SK-N-SH (cell line): Measurements from ENCODE around the gene AKAP6. TPM values are rescaled to one million over a fixed set of nuclear protein-coding genes. Genes with fewer than 3 reads are reported as not detected.

ENCODE experiments used
- CTCF ChIA-PET: fragments of 300-600, 350-600 bp; formaldehyde crosslinking; extraction: SDS; loops from one replicate; lab custom pipeline; 2021; lab: Yijun Ruan, JAX
- POLR2A ChIA-PET: fragments of 350-600 bp; sonication (Branson Sonifier 250); formaldehyde crosslinking; extraction: SDS; loops from one replicate; lab custom pipeline; 2020; ENCODE audit warnings: antibody characterized with exemption, inconsistent platforms; lab: Yijun Ruan, JAX
- DNase-seq: peaks from one replicate; pipeline ENCODE4 v3.0.0; 2012
- H2AFZ ChIP-seq: fragments of 200-600 bp; sonication (generic); 2 replicates; pipeline ENCODE4 v1.8.1; 2016; ENCODE audit warnings: antibody characterized with exemption, mild to moderate bottlenecking, low read depth
- H3F3A ChIP-seq: fragments of 200-600 bp; sonication (generic); replicated peaks from 2 replicates; pipeline ENCODE3; 2016; ENCODE audit warnings: antibody characterized with exemption, mild to moderate bottlenecking; ENCODE audit not compliant: insufficient read depth
- H3K27ac ChIP-seq, 2 experiments: fragments of 200-500 bp in 1 of 2; fragments of 200-600 bp in 1 of 2; sonication (Bioruptor generic) in 1 of 2; sonication (generic), shearing (Covaris generic) in 1 of 2; 2 replicates each; pipeline versions ENCODE4 v1.5.1 to v1.6.1; 2014 to 2016; ENCODE audit warnings: low read depth in 2 of 2, inconsistent platforms in 1 of 2, low read length in 1 of 2, mild to moderate bottlenecking in 1 of 2, mixed read lengths in 1 of 2
- H3K27me3 ChIP-seq: fragments of 200-600 bp; sonication (generic), shearing (Covaris generic); 2 replicates; pipeline ENCODE4 v1.6.1; 2016; ENCODE audit warnings: mixed run types; ENCODE audit not compliant: insufficient read depth
- H3K36me3 ChIP-seq, 2 experiments: fragments of 200-500 bp in 1 of 2; fragments of 200-600 bp in 1 of 2; sonication (Bioruptor generic) in 1 of 2; sonication (generic) in 1 of 2; replicated peaks in 1 of 2; 2 replicates each; pipeline versions ENCODE3 to v1.5.1; 2014 to 2016; ENCODE audit warnings: low read length in 1 of 2, mild to moderate bottlenecking in 1 of 2; ENCODE audit not compliant: insufficient read depth in 2 of 2, control insufficient read depth in 1 of 2
- H3K4me1 ChIP-seq, 2 experiments: fragments of 200-500 bp in 1 of 2; fragments of 200-600 bp in 1 of 2; sonication (Bioruptor generic) in 1 of 2; sonication (generic), shearing (Covaris generic) in 1 of 2; 2 replicates each; pipeline versions ENCODE4 v1.5.1 to v1.6.1; 2014 to 2016; ENCODE audit warnings: low read depth in 1 of 2, low read length in 1 of 2, mixed run types in 1 of 2; ENCODE audit not compliant: insufficient read depth in 2 of 2, control insufficient read depth in 1 of 2
- H3K4me2 ChIP-seq: fragments of 200-600 bp; sonication (generic), shearing (Covaris generic); 2 replicates; pipeline ENCODE4 v1.6.1; 2017; ENCODE audit warnings: mixed run types
- H3K4me3 ChIP-seq, 2 experiments: fragments of 200-500 bp in 1 of 2; fragments of 200-600 bp in 1 of 2; sonication (Bioruptor generic) in 1 of 2; sonication (generic), shearing (Covaris generic) in 1 of 2; 2 replicates each; pipeline versions ENCODE4 v1.5.1 to v1.8.1; 2014 to 2016; ENCODE audit warnings: low read depth in 2 of 2, inconsistent platforms in 1 of 2, low read length in 1 of 2, mild to moderate bottlenecking in 1 of 2, mixed read lengths in 1 of 2, moderate library complexity in 1 of 2
- H3K79me2 ChIP-seq: fragments of 200-600 bp; sonication (generic); 2 replicates; pipeline ENCODE4 v1.8.1; 2017; ENCODE audit warnings: mild to moderate bottlenecking; ENCODE audit not compliant: insufficient read depth
- H3K9ac ChIP-seq: fragments of 200-600 bp; sonication (generic); 2 replicates; pipeline ENCODE4 v1.6.1; 2017; ENCODE audit warnings: mixed run types
- H3K9me2 ChIP-seq: fragments of 200-600 bp; sonication (generic); 2 replicates; pipeline ENCODE4 v1.6.1; 2017; ENCODE audit warnings: mixed run types
- H3K9me3 ChIP-seq: fragments of 200-600 bp; sonication (generic); 2 replicates; pipeline ENCODE4 v1.6.1; 2017; ENCODE audit warnings: mixed run types, mild to moderate bottlenecking, moderate library complexity
- H4K20me1 ChIP-seq: fragments of 200-600 bp; sonication (generic); 2 replicates; pipeline ENCODE4 v1.6.1; 2017; ENCODE audit warnings: mild to moderate bottlenecking, mixed run types; ENCODE audit not compliant: insufficient read depth
- ELF1 ChIP-seq: IDR thresholded peaks from 2 replicates; pipeline ENCODE4 v1.4.0; 2012
- EZH2phosphoT487 ChIP-seq: fragments of 200-600 bp; sonication (generic); IDR thresholded peaks from 2 replicates; pipeline ENCODE4 v1.6.1; 2017; ENCODE audit warnings: low read depth, mixed run types, mild to moderate bottlenecking, antibody characterized with exemption, moderate library complexity, borderline replicate concordance
- FOSL2 ChIP-seq: IDR thresholded peaks from 2 replicates; pipeline ENCODE4 v1.4.0; 2012; ENCODE audit warnings: low read depth, mild to moderate bottlenecking, moderate library complexity, borderline replicate concordance
- FOXJ3 ChIP-seq: sonication (generic); formaldehyde crosslinking; IDR thresholded peaks from 2 replicates; pipeline ENCODE4 v1.5.1; 2020; ENCODE audit warnings: mild to moderate bottlenecking, missing genetic modification reagents
- FOXM1 ChIP-seq: IDR thresholded peaks from 2 replicates; pipeline ENCODE4 v1.4.0; 2012; ENCODE audit warnings: low read depth, mild to moderate bottlenecking
- GATA2 ChIP-seq: sonication (generic); formaldehyde crosslinking; IDR thresholded peaks from 2 replicates; pipeline ENCODE4 v1.5.0; 2020; ENCODE audit warnings: mild to moderate bottlenecking, missing genetic modification reagents
- IRF3 ChIP-seq: fragments of 150-350 bp; IDR thresholded peaks from 2 replicates; pipeline ENCODE4 v1.6.1; 2016; ENCODE audit warnings: mild to moderate bottlenecking, low read depth, low read length
- JUND ChIP-seq: IDR thresholded peaks from 2 replicates; pipeline ENCODE4 v1.4.0; 2012
- MAX ChIP-seq: IDR thresholded peaks from 2 replicates; pipeline ENCODE4 v1.4.0; 2012; ENCODE audit warnings: low read depth
- MXI1 ChIP-seq: IDR thresholded peaks from 2 replicates; pipeline ENCODE4 v1.6.1; 2012; ENCODE audit warnings: mild to moderate bottlenecking, low read depth, low read length, improper control_type of control experiment
- REST ChIP-seq: IDR thresholded peaks from 2 replicates; pipeline ENCODE4 v1.6.1; 2012; ENCODE audit warnings: mild to moderate bottlenecking, low read depth, low read length, moderate library complexity
- TAF1 ChIP-seq: IDR thresholded peaks from 2 replicates; pipeline ENCODE4 v1.6.1; 2012; ENCODE audit warnings: low read depth, mild to moderate bottlenecking, low read length, moderate library complexity, borderline replicate concordance
- TCF12 ChIP-seq: IDR thresholded peaks from 2 replicates; pipeline ENCODE4 v1.4.0; 2012
- TEAD4 ChIP-seq: IDR thresholded peaks from 2 replicates; pipeline ENCODE4 v1.4.0; 2012; ENCODE audit warnings: mild to moderate bottlenecking, borderline replicate concordance; ENCODE audit not compliant: insufficient read depth
- USF2 ChIP-seq: fragments of 150-350 bp; IDR thresholded peaks from 2 replicates; pipeline ENCODE4 v1.6.1; 2017; ENCODE audit warnings: antibody characterized with exemption, low read length, low read depth, borderline replicate concordance
- polyA plus RNA-seq, 3 experiments: library from polyadenylated mRNA; depleted of rRNA; stranded (reverse); fragments of >200 nt; gene quantifications; 2 replicates each; pipeline ENCODE4 v1.2.3, GENCODE V29; 2012

AKAP6 gene
- polyA plus RNA-seq, 1 of the 3 experiments (the other 2 are of a cell fraction) = 1.7 TPM

GRCh38 chr14:32310876-32311275 is 18.2 kb upstream of the AKAP6 start:
- Histone ChIP-seq H3K9me3 (no peaks in the 10 kb centered on the region), H3K27me3 (no peaks in the 10 kb centered on the region), H3F3A (no peaks in the 10 kb centered on the region), H3K79me2 (no peaks in the 10 kb centered on the region), H3K9me2 (no peaks in the 10 kb centered on the region), H3K9ac (no peak overlapping the region), H3K4me3 (no peak overlapping the region), H4K20me1 (no peaks in the 10 kb centered on the region), H2AFZ (no peak overlapping the region), H3K4me1 (peaks cover 0 to 11% of the 10 kb centered on the region in 2 experiments; a peak in 2 of 4 replicates), H3K4me2 (no peak overlapping the region), H3K36me3 (no peaks in the 10 kb centered on the region), H3K27ac (no peak overlapping the region)
- POLR2A ChIA-PET = no interaction called here
- CTCF ChIA-PET = no interaction called here
- TF ChIP-seq FOXJ3 (CRISPR knock-in tag) (no peak), MAX (no peak), ELF1 (no peak), GATA2 (no peak), TEAD4 (no peak), FOSL2 (no peak), JUND (no peak), USF2 (no peak), MXI1 (no peak), TCF12 (no peak), IRF3 (no peak), EZH2phosphoT487 (no peak), FOXM1 (no peak), REST (no peak), TAF1 (no peak)
- DNase-seq = no peak
